Measurements from ENCODE around the gene KIF3B.
"Not testable (repeated sequence)": the region's sequence is repeated elsewhere in the genome, so short reads cannot be mapped to it uniquely, and the experiment has no call there.

KIF3B gene

DNA sequence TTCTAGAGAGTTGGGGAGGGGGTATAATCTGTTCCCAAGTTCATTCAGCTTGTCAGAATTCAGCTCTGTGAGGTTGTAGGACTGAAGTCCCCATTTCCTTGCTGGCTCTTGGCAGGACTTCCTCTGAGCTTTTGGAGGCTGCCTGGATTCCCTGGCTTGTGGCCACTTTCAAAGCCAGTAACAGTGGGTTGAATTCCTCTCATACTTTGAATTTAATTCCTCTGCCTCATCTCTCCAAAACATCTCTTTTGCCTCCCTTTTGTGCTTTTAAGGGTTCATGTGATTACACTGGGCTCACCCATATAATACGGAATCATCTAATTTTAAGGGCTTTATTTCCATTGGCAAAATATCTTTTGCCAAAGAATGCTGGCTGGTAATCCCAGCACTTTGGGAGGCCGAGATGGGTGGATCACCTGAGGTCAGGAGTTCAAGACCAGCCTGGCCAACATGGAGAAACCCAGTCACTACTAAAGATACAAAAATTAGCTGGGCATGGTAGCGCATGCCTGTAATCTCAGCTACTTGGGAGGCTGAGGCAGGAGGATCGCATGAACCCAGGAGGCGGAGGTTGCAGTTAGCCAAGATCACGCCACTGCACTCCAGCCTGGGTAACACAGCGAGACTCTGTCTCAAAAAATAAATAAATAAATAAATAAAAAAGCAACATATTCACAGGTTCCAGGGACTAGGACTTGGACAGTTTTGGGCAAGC, 78.6 kb downstream of the KIF3B start:
- not testable (repeated sequence) for DNase-seq (ENCODE audit: low spot score)

DNA sequence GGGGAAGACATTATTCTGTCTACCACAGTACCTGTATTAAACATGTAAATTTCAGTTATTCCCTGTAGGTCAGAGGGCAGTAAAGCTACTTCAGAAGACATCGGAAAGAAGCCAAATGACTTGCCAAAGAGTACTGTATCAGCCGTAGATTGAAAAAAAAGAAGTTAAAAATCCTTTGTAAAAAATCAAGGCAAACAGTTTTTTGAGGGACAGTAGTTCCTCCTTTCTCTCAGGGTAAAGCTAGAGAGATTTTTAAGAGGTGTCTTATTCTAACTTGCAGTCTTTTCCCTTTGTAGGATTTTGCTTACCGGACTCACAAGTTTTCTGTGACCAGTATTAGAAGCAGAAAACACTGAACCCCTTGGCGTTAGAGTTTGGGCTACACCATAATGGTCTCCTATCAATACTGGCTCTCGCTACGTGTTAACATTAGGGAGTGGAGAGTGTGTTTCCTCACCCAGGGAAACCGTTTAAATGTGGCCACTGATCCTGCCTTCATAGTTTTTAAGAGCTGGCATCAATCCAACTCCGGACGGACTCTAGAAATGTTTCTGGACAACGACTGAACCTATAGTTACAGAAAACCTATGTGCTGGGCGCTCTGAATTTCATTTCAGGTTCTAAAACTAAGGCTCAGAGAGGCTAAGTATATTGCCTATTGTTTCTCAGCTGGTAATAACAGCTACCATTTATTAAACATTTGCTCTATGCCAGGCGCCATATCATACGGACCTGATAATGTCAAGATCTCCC, 79.3 kb downstream of the KIF3B start:
- DNase-seq (ENCODE audit: low spot score): no peak

- no peak for DNase-seq (ENCODE audit: low spot score)
These were observed 80.0 kb downstream of the KIF3B start for GRCh38 chr20:32357375-32357868.

- DNase-seq (ENCODE audit: low spot score): peak; percentile 100
These were observed 80.6 kb downstream of the KIF3B start, which contains the start of gene ASXL1 for GRCh38 chr20:32357869-32358631. Gene ASXL1 (plus strand): TSS chr20:32358331. CDS start chr20:32358776, 445 bp downstream.

GRCh38 chr20:32358632-32358882, 81.1 kb downstream of the KIF3B start:
- no peak for DNase-seq (ENCODE audit: low spot score)

DNA sequence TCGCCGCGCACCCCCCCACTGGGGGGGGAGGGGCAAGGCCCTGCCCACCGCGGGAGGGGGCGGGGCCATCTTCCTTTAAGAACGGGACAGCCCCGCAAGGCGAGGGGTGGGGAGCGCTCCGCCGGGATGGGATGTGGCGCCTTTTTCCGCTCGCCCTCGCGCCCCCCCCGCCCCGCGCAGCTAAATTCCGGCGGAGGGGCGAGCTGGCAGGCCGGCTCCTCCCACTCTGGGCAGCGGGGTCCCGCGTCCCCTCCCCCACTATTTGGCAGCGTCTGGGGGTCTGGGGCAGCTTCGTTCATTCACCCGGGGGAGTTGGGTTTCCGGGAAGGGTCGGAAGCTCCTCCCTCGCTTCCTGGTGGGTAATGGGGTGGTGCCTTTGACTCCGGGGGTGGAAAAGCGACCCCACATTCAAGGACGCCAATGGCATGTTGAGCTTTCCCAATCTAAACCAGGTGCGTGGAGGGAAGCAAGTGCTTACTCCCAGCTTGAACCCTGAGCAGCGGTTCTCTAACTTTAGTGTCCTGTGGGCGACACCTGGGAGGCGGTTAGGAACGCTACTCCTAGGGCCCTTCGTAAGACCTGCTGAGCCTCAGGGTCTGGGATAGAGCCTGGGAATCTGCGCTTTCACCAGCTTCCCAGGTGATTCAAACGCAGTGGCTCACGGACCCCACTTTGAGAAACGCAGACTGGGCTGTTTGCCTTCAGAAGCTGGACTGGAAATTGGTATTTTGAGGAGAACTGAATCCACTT, 81.6 kb downstream of the KIF3B start:
- DNase-seq (ENCODE audit: low spot score): peak; percentile 70

DNA sequence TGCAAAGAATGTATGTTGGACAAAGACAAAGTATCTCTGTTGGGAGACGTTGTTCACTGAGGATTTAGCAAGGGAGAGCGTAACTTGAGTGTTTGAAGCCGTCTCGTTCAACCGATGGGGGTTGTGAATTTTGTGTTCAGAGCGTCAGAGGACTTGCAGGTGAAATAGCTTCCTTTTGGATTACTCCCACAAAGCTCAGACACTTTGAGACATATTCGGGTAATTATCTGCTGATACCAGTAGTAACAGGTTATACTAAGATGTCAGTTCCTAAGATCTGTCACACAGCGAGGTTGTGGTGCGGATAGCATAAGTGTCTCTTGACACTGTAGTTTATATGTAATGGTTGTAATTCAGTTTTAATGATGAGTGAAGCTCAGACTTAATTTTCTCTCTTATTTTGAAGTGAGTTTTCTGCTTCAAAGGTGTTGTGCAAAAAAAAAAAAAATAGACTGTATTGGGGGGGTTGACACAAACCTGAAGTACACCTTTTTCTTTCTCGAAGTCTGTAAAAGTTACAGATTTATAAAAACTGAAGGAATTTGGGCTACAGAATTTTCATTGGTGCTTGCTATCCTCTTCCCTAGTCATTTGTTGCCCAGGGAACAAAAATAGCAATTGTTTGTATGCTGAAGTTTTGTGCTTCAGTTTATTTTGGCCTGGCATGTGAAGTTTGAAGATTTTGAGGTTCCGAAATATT, 82.3 kb downstream of the KIF3B start:
- no peak for DNase-seq (ENCODE audit: low spot score)

DNA sequence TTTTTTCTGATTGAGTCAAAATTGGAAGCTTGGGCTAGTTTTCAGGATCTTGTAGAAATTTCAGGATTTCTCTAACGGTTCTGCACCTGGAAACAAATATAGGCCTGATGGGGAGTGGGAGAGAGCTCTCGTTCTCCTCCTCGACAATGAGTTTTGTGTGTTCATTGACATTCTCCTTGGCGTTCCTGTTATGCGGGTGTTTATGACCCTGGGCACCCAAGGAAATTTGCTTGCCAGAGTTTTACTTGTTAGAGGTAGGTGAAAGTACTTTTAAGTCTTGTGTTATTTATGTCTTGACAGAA, 82.8 kb downstream of the KIF3B start:
- DNase-seq (ENCODE audit: low spot score): no peak

DNA sequence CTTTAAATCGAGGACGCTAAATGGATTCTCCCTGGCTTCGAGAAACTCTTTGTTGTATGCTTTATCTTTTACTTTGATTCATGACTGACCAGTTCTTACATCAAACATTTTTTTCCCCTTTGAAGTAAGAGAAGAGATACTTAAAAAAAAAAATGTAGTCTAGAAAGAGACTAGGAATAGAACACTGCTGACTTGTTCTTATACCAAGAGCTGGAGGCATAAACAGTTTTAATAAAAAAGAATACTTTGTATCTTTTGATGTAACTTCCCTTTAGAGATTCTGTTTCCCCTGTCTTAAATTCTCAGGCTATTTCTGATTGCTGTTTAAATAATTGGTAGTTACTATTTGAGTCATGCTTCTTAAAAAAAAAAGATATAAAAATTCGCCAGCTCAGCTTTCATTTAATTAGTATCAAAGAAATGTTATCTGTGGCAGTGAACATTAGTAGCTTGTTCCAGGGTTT, 85.5 kb downstream of the KIF3B start:
- DNase-seq (ENCODE audit: low spot score): no peak

GRCh38 chr20:32363492-32363891, 86.0 kb downstream of the KIF3B start:
- no peak for DNase-seq (ENCODE audit: low spot score)

- no peak for DNase-seq (ENCODE audit: low spot score)
These were observed 87.2 kb downstream of the KIF3B start for GRCh38 chr20:32364554-32365208.

DNA sequence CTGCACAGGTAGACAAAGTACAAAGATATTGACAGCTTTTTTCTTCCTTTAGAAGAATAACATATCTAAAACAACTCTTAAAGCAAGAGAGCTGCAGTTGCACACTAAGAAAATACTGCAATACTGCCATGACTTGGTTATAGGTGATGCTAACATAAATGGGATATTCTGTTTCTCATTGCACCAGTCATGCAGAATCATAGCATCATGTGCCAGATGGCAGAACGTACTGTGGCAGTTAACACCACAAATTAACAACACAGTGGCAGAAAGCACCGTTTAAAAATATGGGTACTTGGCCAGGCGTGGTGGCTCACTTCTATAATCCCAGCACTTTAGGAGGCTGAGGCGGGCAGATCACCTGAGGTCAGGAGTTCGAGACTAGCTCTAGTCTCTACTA, 88.1 kb downstream of the KIF3B start:
- DNase-seq (ENCODE audit: low spot score): no peak

GRCh38 chr20:32366380-32366779, 88.9 kb downstream of the KIF3B start:
- no peak for DNase-seq (ENCODE audit: low spot score)

DNA sequence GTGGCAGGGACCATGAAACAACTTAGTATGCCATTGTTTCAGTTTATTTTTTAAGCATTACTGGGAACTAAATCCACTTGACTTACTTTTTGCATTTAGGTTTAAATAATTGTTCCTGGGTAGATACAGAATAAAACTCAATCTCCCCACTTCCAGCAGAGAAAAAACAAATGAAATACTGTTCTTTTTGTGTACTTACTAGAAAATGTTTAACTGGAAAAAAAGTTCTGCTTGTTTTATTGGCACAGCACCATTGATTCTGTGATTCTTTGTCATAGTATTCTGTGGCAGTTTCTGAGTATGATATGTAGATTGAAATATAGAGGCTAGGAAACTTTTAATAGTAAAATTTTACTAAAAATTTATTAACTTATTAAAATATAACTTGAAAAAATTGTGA, 90.9 kb downstream of the KIF3B start:
- no peak for DNase-seq (ENCODE audit: low spot score)

GRCh38 chr20:32368925-32369324, 91.5 kb downstream of the KIF3B start:
- DNase-seq (ENCODE audit: low spot score): no peak

- DNase-seq (ENCODE audit: low spot score): no peak
These were observed 93.4 kb downstream of the KIF3B start for GRCh38 chr20:32370897-32371296.

- DNase-seq (ENCODE audit: low spot score): no peak
These were observed 101.0 kb downstream of the KIF3B start for GRCh38 chr20:32378461-32378860.

- not testable (repeated sequence) for DNase-seq (ENCODE audit: low spot score)
These were observed 102.6 kb downstream of the KIF3B start for GRCh38 chr20:32380037-32380436.

- DNase-seq (ENCODE audit: low spot score): no peak
These were observed 103.3 kb downstream of the KIF3B start for GRCh38 chr20:32380745-32381144.

- DNase-seq (ENCODE audit: low spot score): no peak
These were observed 104.9 kb downstream of the KIF3B start for GRCh38 chr20:32382102-32382950.

Measured in SK-N-DZ (cell line).